HepG2 (cell line): ENCODE measurements around the gene STAC. TPM values are rescaled to one million over a fixed set of nuclear protein-coding genes. Genes with fewer than 3 reads are reported as not detected.

Experiments used
- ATAC-seq: fragments of 200-7000 bp; cut with Tn5 transposase; 3 replicates; pipeline ENCODE4 v1.9.1; 2020; ENCODE audit warnings: mild to moderate bottlenecking, moderate library complexity
- BruUV-seq: library from RNA; stranded (reverse); fragments of 400-500 nt; replicated peaks from 2 replicates; lab custom pipeline; 2021; lab: Mats Ljungman, UMichigan
- CTCF ChIA-PET: fragments of 300-600 bp; formaldehyde crosslinking; extraction: SDS; loops from one replicate; lab custom pipeline; 2021; ENCODE audit warnings: low total read pairs, inconsistent platforms, low intra/inter-chr PET ratio; lab: Yijun Ruan, JAX
- POLR2A ChIA-PET: fragments of 350-600 bp; sonication (Branson Sonifier 250); formaldehyde crosslinking; loops from one replicate; lab custom pipeline; 2020; ENCODE audit warnings: antibody characterized with exemption, inconsistent platforms; lab: Yijun Ruan, JAX
- DNase-seq: peaks from one replicate; pipeline ENCODE4 v3.0.0-alpha.2; 2015; ENCODE audit warnings: low spot score
- FAIRE-seq: peaks from 3 replicates; lab custom pipeline; 2011; peaks lifted over from hg19 to GRCh38; lab: Jason Lieb, UNC
- H2AFZ ChIP-seq: one replicate; pipeline ENCODE4 v1.6.1; 2011; ENCODE audit warnings: low read length, inconsistent platforms
- H3K27ac ChIP-seq: fragments of 300-600 bp; 3 replicates; pipeline ENCODE4 v1.8.0; 2011; ENCODE audit warnings: mixed run types, mild to moderate bottlenecking, mixed read lengths, low read length, inconsistent platforms; ENCODE audit not compliant: insufficient read depth; ENCODE audit errors: extremely low read length
- H3K27me3 ChIP-seq, 2 experiments: fragments of 200-600 bp in 1 of 2; 2 replicates in 1 of 2; 3 replicates in 1 of 2; pipeline versions ENCODE4 v1.6.0 to v1.8.0; 2011; ENCODE audit warnings: low read length in 2 of 2, mild to moderate bottlenecking in 2 of 2, moderate library complexity in 2 of 2, inconsistent platforms in 1 of 2; ENCODE audit not compliant: insufficient read depth in 2 of 2, control insufficient read depth in 1 of 2
- H3K36me3 ChIP-seq, 2 experiments: fragments of 200-600 bp in 1 of 2; replicated peaks in 1 of 2; 2 replicates in 1 of 2; 3 replicates in 1 of 2; pipeline versions ENCODE4 v1.5.1 to v1.8.0; 2011; ENCODE audit warnings: low read length in 2 of 2, inconsistent platforms in 1 of 2; ENCODE audit not compliant: insufficient read depth in 2 of 2, control insufficient read depth in 1 of 2
- H3K4me1 ChIP-seq: 2 replicates; pipeline ENCODE4 v1.5.1; 2012; ENCODE audit warnings: low read length, inconsistent platforms; ENCODE audit not compliant: insufficient read depth
- H3K4me2 ChIP-seq: 2 replicates; pipeline ENCODE4 v1.6.0; 2011; ENCODE audit warnings: low read depth, low read length, inconsistent platforms
- H3K4me3 ChIP-seq, 3 experiments: fragments of 200-600 bp in 1 of 3; sonication (generic), shearing (Covaris generic) in 1 of 3; replicated peaks in 1 of 3; 2 replicates each; pipeline ENCODE4 v1.5.1; 2011 to 2016; ENCODE audit warnings: low read length in 3 of 3, inconsistent platforms in 2 of 3, low read depth in 2 of 3, mild to moderate bottlenecking in 2 of 3, control low read depth in 1 of 3, mixed read lengths in 1 of 3; ENCODE audit not compliant: insufficient read depth in 1 of 3
- H3K79me2 ChIP-seq: one replicate; pipeline ENCODE4 v1.6.1; 2011; ENCODE audit warnings: low read length, inconsistent platforms; ENCODE audit not compliant: insufficient read depth
- H3K9ac ChIP-seq: 2 replicates; pipeline ENCODE4 v1.6.0; 2011; ENCODE audit warnings: mild to moderate bottlenecking, low read depth, low read length, inconsistent platforms; ENCODE audit not compliant: insufficient read depth
- H3K9me3 ChIP-seq: 2 replicates; pipeline ENCODE4 v1.5.1; 2012; ENCODE audit warnings: mild to moderate bottlenecking, low read length
- H4K20me1 ChIP-seq: 2 replicates; pipeline ENCODE4 v1.6.0; 2011; ENCODE audit warnings: inconsistent platforms, mild to moderate bottlenecking, low read length, moderate library complexity; ENCODE audit not compliant: insufficient read depth
- GABPA ChIP-seq, 2 experiments: IDR thresholded peaks; 2 replicates each; pipeline ENCODE4 v1.6.1; 2011 to 2016; ENCODE audit warnings: low read depth in 2 of 2, low read length in 1 of 2, missing biosample characterization in 1 of 2, missing genetic modification characterization in 1 of 2
- NFIB ChIP-seq: sonication (generic); formaldehyde crosslinking; IDR thresholded peaks from 2 replicates; pipeline ENCODE4 v1.9.0; 2021; ENCODE audit warnings: missing genetic modification reagents, mild to moderate bottlenecking, borderline replicate concordance
- PAF1 ChIP-seq: IDR thresholded peaks from 2 replicates; pipeline ENCODE4 v1.6.1; 2016; ENCODE audit warnings: missing genetic modification reagents, missing compliant biosample characterization
- RAD21 ChIP-seq: fragments of 450-650 bp; formaldehyde crosslinking; IDR thresholded peaks from 2 replicates; pipeline ENCODE4 v1.5.0; 2020; ENCODE audit warnings: mild to moderate bottlenecking
- SALL1 ChIP-seq: sonication (generic); formaldehyde crosslinking; IDR thresholded peaks from 2 replicates; pipeline ENCODE4 v1.8.0; 2022; ENCODE audit warnings: mild to moderate bottlenecking, missing genetic modification reagents
- SMAD9 ChIP-seq: sonication (generic); formaldehyde crosslinking; IDR thresholded peaks from 2 replicates; pipeline ENCODE4 v1.5.1; 2020; ENCODE audit warnings: mild to moderate bottlenecking, missing genetic modification reagents
- TBL1XR1 ChIP-seq: fragments of 150-350 bp; IDR thresholded peaks from 2 replicates; pipeline ENCODE4 v1.6.1; 2014; ENCODE audit warnings: borderline replicate concordance, low read length; ENCODE audit not compliant: partially characterized antibody
- ZNF318 ChIP-seq: sonication (generic); formaldehyde crosslinking; IDR thresholded peaks from 2 replicates; pipeline ENCODE4 v1.4.0; 2020; ENCODE audit warnings: mild to moderate bottlenecking, missing genetic modification reagents
- ZNF883 ChIP-seq: sonication (generic); formaldehyde crosslinking; IDR thresholded peaks from 2 replicates; pipeline ENCODE4 v1.5.1; 2020; ENCODE audit warnings: mild to moderate bottlenecking, missing genetic modification reagents; ENCODE audit errors: not compliant biosample characterization
- in situ Hi-C: cut with HindIII; loops from 2 replicates; pipeline ENCODE4 v1.10.0; 2017; ENCODE audit warnings: low pct_unique_long_range_greater_than_20kb; ENCODE audit not compliant: extremely low pct_ligation_motif_present
- intact Hi-C: fragments of 100-400 bp; cut with micrococcal nuclease; formaldehyde crosslinking; loops from one replicate; pipeline ENCODE4 v1.10.0; 2022; ENCODE audit not compliant: unreplicated experiment
- polyA plus RNA-seq, 8 experiments: library from polyadenylated mRNA; depleted of rRNA in 3 of 8; stranded (reverse) in 7 of 8; unstranded in 1 of 8; fragments of >200 nt; fragmentation: Illumina TruSeq in 4 of 8; extraction: Trizol in 4 of 8; gene quantifications; 2 replicates each; pipeline versions ENCODE4 v1.2.1 to v1.2.3, GENCODE V29; 2011 to 2016; ENCODE audit warnings: low read depth in 4 of 8, missing spikeins in 1 of 8, mixed read lengths in 1 of 8; ENCODE audit not compliant: insufficient read depth in 1 of 8
- total RNA-seq, 5 experiments: library from RNA; depleted of rRNA; stranded (reverse); fragments of >200 nt; fragmentation: Illumina TruSeq; extraction: Trizol; gene quantifications; 2 replicates each; pipeline ENCODE4 v1.2.3, GENCODE V29; 2016; ENCODE audit warnings: low read depth in 1 of 5
- TF ChIP-seq, protein P1 (sequence below): sonication (generic); formaldehyde crosslinking; IDR thresholded peaks from 2 replicates; pipeline ENCODE4 v1.4.0; 2020; ENCODE audit warnings: mild to moderate bottlenecking, missing genetic modification reagents
- TF ChIP-seq, protein P2 (sequence below): sonication (generic); formaldehyde crosslinking; IDR thresholded peaks from 2 replicates; pipeline ENCODE4 v1.4.0; 2020; ENCODE audit warnings: missing genetic modification reagents

STAC gene
- total and polyA plus RNA-seq, 2 of the 13 experiments (the other 11 are each of a cell fraction or from before 2014, with no cell fraction given) = not detected

GRCh38 chr3:36394176-36394575 lies 13.9 kb downstream of the STAC start:
- ChIA-PET POLR2A (no interaction called here), CTCF (no interaction called here)
- no peaks in the 10 kb centered on the region for H3K9me3 ChIP-seq
- no peaks in the 10 kb centered on the region for H3K79me2 ChIP-seq
- no peak overlapping the region for H3K27ac ChIP-seq
- DNase-seq = no peak
- H3K4me3 ChIP-seq = no peak overlapping the region
- H3K4me1 ChIP-seq = no peaks in the 10 kb centered on the region
- no peak overlapping the region for H3K4me2 ChIP-seq
- H3K9ac ChIP-seq = no peak overlapping the region
- ATAC-seq = no peak
- H3K27me3 ChIP-seq = no peaks in the 10 kb centered on the region
- no peak overlapping the region for H2AFZ ChIP-seq
- TF ChIP-seq NFIB (no peak), TBL1XR1 (no peak), RAD21 (CRISPR knock-in tag) (no peak), GABPA (IDR thresholded peaks at IDR 0.05; ENCODE audit: low read depth, low read length) (no peak), GABPA (CRISPR knock-in tag; IDR thresholded peaks at IDR 0.05; ENCODE audit: low read depth) (no peak), ZNF883 (CRISPR knock-in tag) (no peak), SALL1 (CRISPR knock-in tag) (no peak), ZNF318 (CRISPR knock-in tag) (no peak), SMAD9 (CRISPR knock-in tag) (no peak), PAF1 (CRISPR knock-in tag) (no peak)
- TF ChIP-seq, protein P1, sequence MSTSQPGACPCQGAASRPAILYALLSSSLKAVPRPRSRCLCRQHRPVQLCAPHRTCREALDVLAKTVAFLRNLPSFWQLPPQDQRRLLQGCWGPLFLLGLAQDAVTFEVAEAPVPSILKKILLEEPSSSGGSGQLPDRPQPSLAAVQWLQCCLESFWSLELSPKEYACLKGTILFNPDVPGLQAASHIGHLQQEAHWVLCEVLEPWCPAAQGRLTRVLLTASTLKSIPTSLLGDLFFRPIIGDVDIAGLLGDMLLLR = no peak
- TF ChIP-seq, protein P2, sequence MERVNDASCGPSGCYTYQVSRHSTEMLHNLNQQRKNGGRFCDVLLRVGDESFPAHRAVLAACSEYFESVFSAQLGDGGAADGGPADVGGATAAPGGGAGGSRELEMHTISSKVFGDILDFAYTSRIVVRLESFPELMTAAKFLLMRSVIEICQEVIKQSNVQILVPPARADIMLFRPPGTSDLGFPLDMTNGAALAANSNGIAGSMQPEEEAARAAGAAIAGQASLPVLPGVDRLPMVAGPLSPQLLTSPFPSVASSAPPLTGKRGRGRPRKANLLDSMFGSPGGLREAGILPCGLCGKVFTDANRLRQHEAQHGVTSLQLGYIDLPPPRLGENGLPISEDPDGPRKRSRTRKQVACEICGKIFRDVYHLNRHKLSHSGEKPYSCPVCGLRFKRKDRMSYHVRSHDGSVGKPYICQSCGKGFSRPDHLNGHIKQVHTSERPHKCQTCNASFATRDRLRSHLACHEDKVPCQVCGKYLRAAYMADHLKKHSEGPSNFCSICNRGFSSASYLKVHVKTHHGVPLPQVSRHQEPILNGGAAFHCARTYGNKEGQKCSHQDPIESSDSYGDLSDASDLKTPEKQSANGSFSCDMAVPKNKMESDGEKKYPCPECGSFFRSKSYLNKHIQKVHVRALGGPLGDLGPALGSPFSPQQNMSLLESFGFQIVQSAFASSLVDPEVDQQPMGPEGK (CRISPR knock-in tag) = no peak
- TF ChIP-seq, all 625 proteins: peak for 0
- intact Hi-C loops = no loop called here
- Histone ChIP-seq H4K20me1 (no peaks in the 10 kb centered on the region), H3K36me3 (no peaks in the 10 kb centered on the region)
- no peak for FAIRE-seq
- BruUV-seq = no TSS peak
- in situ Hi-C loops = no loop called here
